Gastrocnemius medialis (tissue), 4 donors: ENCODE data around the gene PAQR3. TPM values are rescaled to one million over a fixed set of nuclear protein-coding genes. Genes with fewer than 3 reads are reported as not detected.

Experiments used
- ATAC-seq, 2 donors: fragments of 150-250 bp; one replicate each; pipeline ENCODE4 v1.9.1; 2016
- DNase-seq, 2 donors: peaks; one replicate each; pipeline ENCODE4 v3.0.0-alpha.2; 2019
- H3K27ac ChIP-seq, 4 donors: fragments of 200-600 bp; sonication (generic); 1 replicate in 1 of 4; 2 replicates in 3 of 4; pipeline ENCODE4 v1.5.1; 2016 to 2018; ENCODE audit warnings: mild to moderate bottlenecking in 2 of 4, moderate library complexity in 1 of 4
- H3K27me3 ChIP-seq, 3 donors: fragments of 200-600 bp; sonication (generic) in 2 of 3; 1 replicate in 1 of 3; 2 replicates in 2 of 3; pipeline versions ENCODE4 v1.5.1 to v1.6.0; 2016 to 2019; ENCODE audit warnings: mild to moderate bottlenecking in 1 of 3, moderate library complexity in 1 of 3
- H3K36me3 ChIP-seq, 2 donors: fragments of 200-600 bp; sonication (generic) in 1 of 2; one replicate each; pipeline ENCODE4 v1.5.1; 2017 to 2018
- H3K4me1 ChIP-seq, 2 donors: fragments of 200-600 bp; sonication (generic) in 1 of 2; one replicate each; pipeline ENCODE4 v1.5.1; 2016 to 2017; ENCODE audit warnings: mild to moderate bottlenecking in 2 of 2
- H3K4me3 ChIP-seq, 4 donors: fragments of 200-600 bp; sonication (generic) in 3 of 4; 1 replicate in 1 of 4; 2 replicates in 3 of 4; pipeline ENCODE4 v1.5.1; 2016 to 2019; ENCODE audit warnings: mild to moderate bottlenecking in 2 of 4
- H3K9me3 ChIP-seq, 3 donors: fragments of 200-600 bp; sonication (generic) in 2 of 3; 1 replicate in 1 of 3; 2 replicates in 2 of 3; pipeline ENCODE4 v1.5.1; 2016 to 2019
- POLR2A ChIP-seq, 2 donors: fragments of 450-650 bp; IDR thresholded peaks; one replicate each; pipeline ENCODE4 v1.6.1; 2017; ENCODE audit warnings: antibody characterized with exemption in 2 of 2, mild to moderate bottlenecking in 2 of 2, moderate library complexity in 2 of 2
- in situ Hi-C, 4 donors: fragments of 200-750 bp; cut with MboI; loops; one replicate each; pipeline versions ENCODE4 v1.15.0 to v1.8.0; 2017; ENCODE audit warnings: low sequenced_read_pairs in 4 of 4
- intact Hi-C: fragments of 100-400 bp; cut with DNase I; formaldehyde crosslinking; loops from one replicate; pipeline ENCODE4 v1.15.1; 2023; ENCODE audit warnings: low total_unique reads
- total RNA-seq, 4 donors: library from RNA; depleted of rRNA; stranded (reverse); fragments of >200 nt; gene quantifications; one replicate each; pipeline versions ENCODE4 v1.1.0 to v1.2.3, GENCODE V29; 2016
- TF ChIP-seq, protein P1 (sequence below), 5 experiments: fragments of 450-650 bp in 3 of 5; fragments of 200-600 bp in 2 of 5; sonication (generic) in 2 of 5; IDR thresholded peaks in 4 of 5; conservative IDR thresholded peaks in 1 of 5; 1 replicate in 4 of 5; 2 replicates in 1 of 5; pipeline ENCODE4 v1.5.1; 2016 to 2019; ENCODE audit warnings: antibody characterized with exemption in 5 of 5, mild to moderate bottlenecking in 3 of 5, moderate library complexity in 3 of 5

Gene PAQR3
- total RNA-seq, 4 donors from 2014 or later, result 4.2 to 12.4 (median 10.6) TPM

GRCh38 chr4:78971776-78972175 is 32.5 kb upstream of the PAQR3 start:
- no peaks in the 10 kb centered on the region for H3K4me1 ChIP-seq
- ATAC-seq (peak in 1 of 2 donors; percentile 21), DNase-seq (no peak)
- intact Hi-C loops (no loop called here), in situ Hi-C loops (loop anchor here in 1 of 4 donors (25.0 kb wide), 1 partner anchor 1241 kb away; no protein-coding TSS in a partner anchor)
- H3K27me3 ChIP-seq, result no peaks in the 10 kb centered on the region
- H3K4me3 ChIP-seq, result peak overlapping the region in 2 of 4 donors; percentile 30 to 40
- TF ChIP-seq, protein P1, sequence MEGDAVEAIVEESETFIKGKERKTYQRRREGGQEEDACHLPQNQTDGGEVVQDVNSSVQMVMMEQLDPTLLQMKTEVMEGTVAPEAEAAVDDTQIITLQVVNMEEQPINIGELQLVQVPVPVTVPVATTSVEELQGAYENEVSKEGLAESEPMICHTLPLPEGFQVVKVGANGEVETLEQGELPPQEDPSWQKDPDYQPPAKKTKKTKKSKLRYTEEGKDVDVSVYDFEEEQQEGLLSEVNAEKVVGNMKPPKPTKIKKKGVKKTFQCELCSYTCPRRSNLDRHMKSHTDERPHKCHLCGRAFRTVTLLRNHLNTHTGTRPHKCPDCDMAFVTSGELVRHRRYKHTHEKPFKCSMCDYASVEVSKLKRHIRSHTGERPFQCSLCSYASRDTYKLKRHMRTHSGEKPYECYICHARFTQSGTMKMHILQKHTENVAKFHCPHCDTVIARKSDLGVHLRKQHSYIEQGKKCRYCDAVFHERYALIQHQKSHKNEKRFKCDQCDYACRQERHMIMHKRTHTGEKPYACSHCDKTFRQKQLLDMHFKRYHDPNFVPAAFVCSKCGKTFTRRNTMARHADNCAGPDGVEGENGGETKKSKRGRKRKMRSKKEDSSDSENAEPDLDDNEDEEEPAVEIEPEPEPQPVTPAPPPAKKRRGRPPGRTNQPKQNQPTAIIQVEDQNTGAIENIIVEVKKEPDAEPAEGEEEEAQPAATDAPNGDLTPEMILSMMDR (IDR thresholded peaks at IDR 0.05 in 4 of 5, conservative IDR thresholded peaks at IDR 0.05 in 1 of 5), result no peak
- TF ChIP-seq POLR2A (IDR thresholded peaks at IDR 0.05), result no peak
- H3K36me3 ChIP-seq, result no peaks in the 10 kb centered on the region
- H3K27ac ChIP-seq, result peak overlapping the region; percentile 46 to 73 (median 62)
- no peaks in the 10 kb centered on the region for H3K9me3 ChIP-seq

DNA sequence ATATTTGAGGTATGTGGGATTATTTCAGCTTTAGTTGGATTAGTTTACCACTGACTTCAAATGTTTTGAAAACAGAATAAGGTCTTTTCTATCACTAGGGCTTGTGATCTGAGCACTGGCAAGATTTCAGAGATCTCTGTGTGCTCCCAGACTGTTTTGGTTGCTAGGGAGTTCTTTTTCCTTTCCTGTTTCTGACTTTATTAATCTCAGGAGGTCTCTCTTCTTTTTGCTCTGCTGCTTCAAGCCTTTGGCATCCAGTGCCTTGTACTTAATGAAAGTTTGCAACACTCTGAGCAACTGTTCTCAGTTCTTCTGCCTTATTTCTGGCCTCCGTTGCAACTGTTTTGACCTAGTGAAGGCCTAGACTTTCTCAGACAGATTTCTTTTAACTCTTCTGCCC is 32.1 kb upstream of the PAQR3 start:
- TF ChIP-seq POLR2A (IDR thresholded peaks at IDR 0.05), result peak in 1 of 2 donors; percentile 34
- TF ChIP-seq, protein P1 (IDR thresholded peaks at IDR 0.05 in 4 of 5, conservative IDR thresholded peaks at IDR 0.05 in 1 of 5), result no peak
- in situ Hi-C loops (loop anchor here in 1 of 4 donors (25.0 kb wide), 1 partner anchor 1241 kb away; no protein-coding TSS in a partner anchor), intact Hi-C loops (no loop called here)
- Histone ChIP-seq H3K36me3 (no peaks in the 10 kb centered on the region), H3K27ac (peak overlapping the region; percentile 46 to 73 (median 62)), H3K4me1 (no peaks in the 10 kb centered on the region), H3K4me3 (peak overlapping the region in 2 of 4 donors; percentile 30 to 40), H3K9me3 (no peaks in the 10 kb centered on the region), H3K27me3 (no peaks in the 10 kb centered on the region)
- peak; percentile 89 to 91 for ATAC-seq
- peak; percentile 30 to 50 for DNase-seq

DNA sequence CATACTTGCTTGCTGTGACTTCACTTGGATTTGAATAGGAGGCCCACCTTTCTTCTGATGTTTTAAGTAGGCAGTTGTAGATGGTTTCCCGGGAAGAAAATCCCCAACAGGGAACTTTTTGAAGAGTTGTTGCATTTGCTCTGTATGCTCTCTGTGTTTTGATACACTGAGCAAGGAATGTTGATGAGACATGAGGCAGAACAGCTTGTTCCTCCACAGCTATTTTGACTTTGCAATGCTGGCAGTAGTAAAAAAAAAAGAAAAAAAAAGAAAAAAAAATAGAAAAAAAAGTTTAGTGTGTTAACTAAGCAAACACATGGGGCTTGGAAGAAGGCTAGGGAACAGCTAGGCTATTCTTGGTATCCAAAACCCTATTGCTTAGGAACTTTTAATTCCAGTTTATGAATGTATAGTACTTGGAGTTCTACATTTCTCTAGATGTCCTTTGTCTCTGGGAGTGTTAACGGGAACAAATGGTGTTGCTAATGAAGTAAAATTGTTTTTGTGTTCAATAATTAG is 23.4 kb upstream of the PAQR3 start:
- peaks cover 0 to 9% of the 10 kb centered on the region in 2 donors for H3K4me1 ChIP-seq
- peak overlapping the region; percentile 48 to 73 (median 56) for H3K27ac ChIP-seq
- ATAC-seq, result peak; percentile 77 to 89

DNA sequence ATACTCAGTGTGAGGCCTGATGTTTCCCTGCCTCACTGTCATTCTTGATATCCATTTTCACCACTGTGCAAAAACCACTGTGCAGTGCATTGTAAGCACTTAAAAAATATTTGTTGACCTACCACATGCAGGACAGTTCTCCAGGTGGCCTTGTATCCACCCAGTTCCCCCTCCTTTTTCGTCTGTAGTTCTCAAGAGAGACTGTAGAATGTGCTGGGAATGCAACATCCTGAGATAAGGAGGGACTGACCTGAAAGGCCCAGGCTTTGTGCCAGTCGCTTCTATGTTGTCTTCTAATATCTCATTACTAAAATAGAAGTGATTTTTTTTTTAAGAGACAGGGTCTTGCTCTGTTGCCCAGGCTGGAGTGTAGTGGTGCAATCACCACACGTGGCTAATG is 21.7 kb upstream of the PAQR3 start:
- TF ChIP-seq, protein P1 (IDR thresholded peaks at IDR 0.05 in 4 of 5, conservative IDR thresholded peaks at IDR 0.05 in 1 of 5), result no peak
- Histone ChIP-seq H3K4me1 (peaks cover 0 to 9% of the 10 kb centered on the region in 2 donors), H3K9me3 (no peaks in the 10 kb centered on the region), H3K4me3 (no peak overlapping the region), H3K27me3 (no peaks in the 10 kb centered on the region), H3K36me3 (no peaks in the 10 kb centered on the region), H3K27ac (no peak overlapping the region)
- in situ Hi-C loops, result loop anchor here in 1 of 4 donors (25.0 kb wide), 1 partner anchor 1251 kb away; no protein-coding TSS in a partner anchor
- intact Hi-C loops, result no loop called here
- DNase-seq (no peak), ATAC-seq (no peak)

More for the DNA sequence above, 23.4 kb upstream of the PAQR3 start:
- Histone ChIP-seq H3K9me3 (no peaks in the 10 kb centered on the region), H3K27me3 (no peaks in the 10 kb centered on the region), H3K36me3 (no peaks in the 10 kb centered on the region), H3K4me3 (no peak overlapping the region)
- in situ Hi-C loops (loop anchor here in 1 of 4 donors (25.0 kb wide), 1 partner anchor 1250 kb away; no protein-coding TSS in a partner anchor), intact Hi-C loops (no loop called here)
- TF ChIP-seq, protein P1 (IDR thresholded peaks at IDR 0.05 in 4 of 5, conservative IDR thresholded peaks at IDR 0.05 in 1 of 5), result no peak
- no peak for TF ChIP-seq POLR2A (IDR thresholded peaks at IDR 0.05)
- no peak for DNase-seq
